Measurements from ENCODE around the gene ANKRD45.
"Not testable (repeated sequence)": the region's sequence is repeated elsewhere in the genome, so short reads cannot be mapped to it uniquely, and the experiment has no call there.

ANKRD45 gene

GRCh38 chr1:173570370-173571007, 99.2 kb downstream of the ANKRD45 start:
- no peak for DNase-seq

- DNase-seq = no peak
These were observed 101.2 kb downstream of the ANKRD45 start for GRCh38 chr1:173568483-173568882.

- not testable (repeated sequence) for DNase-seq
These were observed 105.8 kb downstream of the ANKRD45 start for GRCh38 chr1:173563846-173564245.

- no peak for DNase-seq
These were observed 106.8 kb downstream of the ANKRD45 start for GRCh38 chr1:173562813-173563212.

GRCh38 chr1:173561263-173561662, 108.4 kb downstream of the ANKRD45 start:
- DNase-seq = no peak

GRCh38 chr1:173560285-173560880, 109.3 kb downstream of the ANKRD45 start:
- no peak for DNase-seq

All from NCI-H226 (cell line).